Thoracic aorta (tissue), 2 donors: ENCODE data around the gene ARID1B. TPM values are rescaled to one million over a fixed set of nuclear protein-coding genes. Genes with fewer than 3 reads are reported as not detected.

Source experiments
- ATAC-seq: fragments of 150-250 bp; one replicate; pipeline ENCODE4 v1.8.0; 2017; ENCODE audit warnings: low read depth; ENCODE audit not compliant: insufficient number of reproducible peaks, low FRiP score
- DNase-seq: peaks from one replicate; pipeline ENCODE4 v3.0.0-alpha.2; 2020; ENCODE audit warnings: low spot score
- H3K27ac ChIP-seq, 2 donors: fragments of 200-600 bp; sonication (generic); 1 replicate in 1 of 2; 2 replicates in 1 of 2; pipeline ENCODE4 v1.5.1; 2016; ENCODE audit warnings: mild to moderate bottlenecking in 2 of 2, moderate library complexity in 2 of 2
- H3K27me3 ChIP-seq: fragments of 200-600 bp; sonication (generic); replicated peaks from 2 replicates; pipeline ENCODE4 v1.6.0; 2016; ENCODE audit warnings: mild to moderate bottlenecking; ENCODE audit not compliant: insufficient read depth
- H3K36me3 ChIP-seq: fragments of 200-600 bp; sonication (generic); one replicate; pipeline ENCODE4 v1.5.1; 2016
- H3K4me1 ChIP-seq, 2 donors: fragments of 200-600 bp; sonication (generic); 1 replicate in 1 of 2; 2 replicates in 1 of 2; pipeline versions ENCODE4 v1.5.1 to v1.6.0; 2016; ENCODE audit warnings: low read depth in 2 of 2, mild to moderate bottlenecking in 1 of 2; ENCODE audit not compliant: control insufficient read depth in 1 of 2
- H3K4me3 ChIP-seq: fragments of 200-600 bp; sonication (generic); 2 replicates; pipeline ENCODE4 v1.5.1; 2016; ENCODE audit warnings: mild to moderate bottlenecking
- H3K9me3 ChIP-seq: fragments of 200-600 bp; sonication (generic); 2 replicates; pipeline ENCODE4 v1.5.1; 2016
- total RNA-seq, 2 donors: library from RNA; depleted of rRNA; stranded (reverse); fragments of >200 nt; gene quantifications; one replicate each; pipeline versions ENCODE4 v1.1.0 to v1.2.3, GENCODE V29; 2016
- TF ChIP-seq, protein P1 (sequence below): fragments of 200-600 bp; sonication (generic); IDR thresholded peaks from one replicate; pipeline ENCODE4 v1.5.1; 2019; ENCODE audit warnings: antibody characterized with exemption

The ARID1B gene
- total RNA-seq, 2 donors from 2014 or later = 120 to 158 TPM

DNA sequence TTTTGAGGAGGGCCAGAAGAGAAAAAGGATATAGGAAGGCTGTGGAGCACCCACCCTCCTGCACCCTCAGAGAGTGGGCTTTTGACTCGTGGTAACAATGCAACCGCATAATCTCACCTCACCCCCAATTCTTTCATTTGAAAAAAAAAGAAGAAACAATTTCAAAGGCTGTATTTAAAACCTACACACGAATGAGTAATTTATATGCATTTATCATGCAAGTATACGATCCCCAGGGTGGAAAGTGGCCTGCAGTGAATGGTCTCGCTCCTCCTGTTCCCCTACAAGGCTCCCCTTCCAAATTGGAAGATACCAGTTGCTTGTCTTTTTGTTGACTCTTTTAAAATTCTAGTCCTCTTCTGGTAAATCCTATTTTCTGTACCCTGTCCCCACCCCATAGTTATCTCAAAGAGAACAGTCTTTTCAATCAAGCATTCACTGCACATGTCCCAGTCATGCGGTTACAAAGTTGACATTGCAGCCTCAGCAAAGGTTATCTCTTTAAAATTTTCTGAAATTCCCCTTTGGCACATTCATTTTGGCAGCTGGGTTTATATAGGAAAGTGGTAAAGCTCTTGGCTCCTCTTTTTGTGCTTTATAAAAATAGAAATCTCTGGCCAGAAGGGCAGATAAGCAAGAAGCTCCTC lies 110.6 kb downstream of the ARID1B start:
- no peak for ATAC-seq
- H3K36me3 ChIP-seq = no peaks in the 10 kb centered on the region
- no peak for DNase-seq
- TF ChIP-seq, protein P1, sequence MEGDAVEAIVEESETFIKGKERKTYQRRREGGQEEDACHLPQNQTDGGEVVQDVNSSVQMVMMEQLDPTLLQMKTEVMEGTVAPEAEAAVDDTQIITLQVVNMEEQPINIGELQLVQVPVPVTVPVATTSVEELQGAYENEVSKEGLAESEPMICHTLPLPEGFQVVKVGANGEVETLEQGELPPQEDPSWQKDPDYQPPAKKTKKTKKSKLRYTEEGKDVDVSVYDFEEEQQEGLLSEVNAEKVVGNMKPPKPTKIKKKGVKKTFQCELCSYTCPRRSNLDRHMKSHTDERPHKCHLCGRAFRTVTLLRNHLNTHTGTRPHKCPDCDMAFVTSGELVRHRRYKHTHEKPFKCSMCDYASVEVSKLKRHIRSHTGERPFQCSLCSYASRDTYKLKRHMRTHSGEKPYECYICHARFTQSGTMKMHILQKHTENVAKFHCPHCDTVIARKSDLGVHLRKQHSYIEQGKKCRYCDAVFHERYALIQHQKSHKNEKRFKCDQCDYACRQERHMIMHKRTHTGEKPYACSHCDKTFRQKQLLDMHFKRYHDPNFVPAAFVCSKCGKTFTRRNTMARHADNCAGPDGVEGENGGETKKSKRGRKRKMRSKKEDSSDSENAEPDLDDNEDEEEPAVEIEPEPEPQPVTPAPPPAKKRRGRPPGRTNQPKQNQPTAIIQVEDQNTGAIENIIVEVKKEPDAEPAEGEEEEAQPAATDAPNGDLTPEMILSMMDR = no peak
- no peak overlapping the region for H3K27ac ChIP-seq
- peaks cover 30 to 44% of the 10 kb centered on the region in 2 donors for H3K4me1 ChIP-seq
- no peak overlapping the region for H3K4me3 ChIP-seq
- H3K27me3 ChIP-seq = no peaks in the 10 kb centered on the region
- no peaks in the 10 kb centered on the region for H3K9me3 ChIP-seq

DNA sequence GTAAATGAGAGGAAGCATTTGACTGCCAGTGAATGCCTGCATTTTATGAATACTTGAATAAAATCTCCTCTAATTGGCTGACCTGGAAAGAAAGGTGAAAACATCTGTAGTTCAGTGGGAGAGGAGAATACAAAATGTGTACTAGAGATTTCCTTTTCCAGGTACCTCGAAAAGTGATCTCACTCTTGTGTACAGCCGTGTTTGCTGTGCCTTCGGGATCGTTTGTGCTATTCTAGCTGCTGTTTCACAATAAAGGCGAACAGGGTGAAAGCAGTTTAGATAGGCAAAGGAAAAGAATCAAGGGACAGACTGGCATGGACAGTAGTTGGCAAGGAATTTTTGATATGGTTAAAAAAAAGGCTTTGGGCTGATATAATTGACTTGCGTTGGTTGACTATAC lies 112.3 kb downstream of the ARID1B start:
- no peak for DNase-seq

DNA sequence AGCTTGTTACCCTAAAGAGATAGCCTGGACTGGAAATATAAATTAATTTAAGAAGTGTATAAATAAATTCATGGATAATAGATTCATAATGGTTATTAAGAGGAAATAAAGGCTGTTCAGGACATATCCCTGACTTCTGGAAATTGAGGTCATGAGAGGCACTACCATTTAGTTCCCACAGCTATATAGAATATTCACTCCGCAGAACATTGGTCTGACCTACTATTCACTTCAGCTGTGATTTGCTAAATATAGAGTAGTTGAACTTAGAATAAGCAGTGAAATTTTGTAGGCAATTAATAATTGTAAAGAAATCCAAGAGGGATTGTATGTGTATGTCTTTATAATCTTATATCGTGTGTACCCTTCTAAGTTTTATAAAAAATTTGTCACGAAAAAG lies 112.8 kb downstream of the ARID1B start:
- TF ChIP-seq, protein P1 = no peak

More for the DNA sequence above, 112.3 kb downstream of the ARID1B start:
- peaks cover 26 to 30% of the 10 kb centered on the region in 2 donors for H3K4me1 ChIP-seq
- no peaks in the 10 kb centered on the region for H3K36me3 ChIP-seq
- no peak overlapping the region for H3K27ac ChIP-seq
- H3K27me3 ChIP-seq = no peaks in the 10 kb centered on the region
- TF ChIP-seq, protein P1 = no peak
- H3K4me3 ChIP-seq = no peak overlapping the region
- no peaks in the 10 kb centered on the region for H3K9me3 ChIP-seq
- no peak for ATAC-seq

DNA sequence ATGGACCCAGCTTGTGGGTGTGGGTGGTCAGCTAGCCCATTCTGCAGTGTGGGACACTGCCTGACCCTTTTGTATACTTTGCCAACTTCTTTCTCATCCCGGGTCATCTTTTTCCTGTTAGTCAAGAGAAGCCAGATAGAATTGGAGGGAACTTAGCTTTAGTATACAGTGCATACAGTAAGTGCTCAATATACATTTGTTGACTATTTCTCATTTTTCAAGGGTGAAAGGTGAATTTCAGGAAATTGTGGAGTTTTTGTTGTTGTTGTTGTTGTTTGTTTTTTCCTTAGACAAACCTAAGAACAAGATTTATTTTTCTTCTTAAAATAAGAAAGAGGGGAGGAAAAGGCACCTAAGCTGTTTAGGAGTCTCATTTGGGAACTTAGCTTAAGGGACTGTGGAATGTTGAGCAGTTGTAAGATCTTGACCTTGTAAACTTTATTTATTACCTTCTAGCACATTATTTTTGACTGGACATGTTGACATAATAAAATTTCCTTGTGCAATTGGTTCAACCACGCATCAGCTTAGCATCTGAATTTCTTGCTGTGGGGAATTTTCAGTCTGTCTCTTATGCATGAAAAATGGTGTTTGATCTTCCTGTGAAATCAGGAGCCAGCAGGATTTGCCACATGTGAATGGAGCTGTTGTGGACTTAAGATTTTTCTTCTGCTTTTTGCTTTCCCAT lies 113.6 kb downstream of the ARID1B start:
- H3K4me1 ChIP-seq = peaks cover 25 to 30% of the 10 kb centered on the region in 2 donors
- H3K9me3 ChIP-seq = no peaks in the 10 kb centered on the region
- DNase-seq (no peak), ATAC-seq (no peak)
- H3K27me3 ChIP-seq = no peaks in the 10 kb centered on the region
- no peaks in the 10 kb centered on the region for H3K36me3 ChIP-seq
- TF ChIP-seq, protein P1 = no peak
- H3K4me3 ChIP-seq = no peak overlapping the region
- no peak overlapping the region for H3K27ac ChIP-seq

More for the DNA sequence above, 112.8 kb downstream of the ARID1B start:
- Histone ChIP-seq H3K4me1 (peaks cover 25 to 30% of the 10 kb centered on the region in 2 donors), H3K27me3 (no peaks in the 10 kb centered on the region), H3K9me3 (no peaks in the 10 kb centered on the region), H3K36me3 (no peaks in the 10 kb centered on the region), H3K27ac (no peak overlapping the region), H3K4me3 (no peak overlapping the region)
- ATAC-seq (no peak), DNase-seq (no peak)

DNA sequence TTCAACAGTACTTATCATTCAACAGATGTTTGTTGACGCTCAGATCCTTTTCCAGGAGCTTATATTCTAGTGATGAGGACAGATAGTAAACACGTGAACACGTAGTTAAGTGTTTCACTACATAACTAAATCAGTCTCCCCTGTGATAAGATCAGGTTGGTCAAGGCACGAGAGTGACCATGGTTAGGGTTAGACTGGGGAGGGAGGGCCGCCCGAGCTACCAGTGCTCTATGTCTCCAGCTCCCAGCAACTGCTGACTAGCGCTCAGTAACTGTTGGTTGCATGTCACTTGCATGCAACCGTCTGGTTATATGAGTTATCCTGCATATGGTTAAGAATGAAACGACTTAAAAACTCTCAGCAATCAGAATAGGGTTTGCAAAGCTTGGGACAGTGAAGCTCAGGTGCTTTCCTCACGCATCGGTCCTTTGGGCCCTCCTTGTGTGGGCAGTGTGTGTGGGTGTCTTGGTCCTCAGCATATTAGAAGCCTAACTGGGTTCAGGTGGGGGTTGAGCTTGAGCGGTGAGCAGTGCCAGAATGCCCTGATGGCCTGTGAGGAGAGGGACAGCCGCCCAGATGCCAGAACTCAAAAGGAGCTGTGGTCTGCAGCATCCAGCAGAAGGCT lies 120.8 kb downstream of the ARID1B start:
- H3K4me1 ChIP-seq = peaks cover 2 to 15% of the 10 kb centered on the region in 2 donors
- H3K36me3 ChIP-seq = no peaks in the 10 kb centered on the region
- H3K4me3 ChIP-seq = no peak overlapping the region
- TF ChIP-seq, protein P1 = no peak
- ATAC-seq (no peak), DNase-seq (no peak)
- no peaks in the 10 kb centered on the region for H3K27me3 ChIP-seq
- H3K27ac ChIP-seq = no peak overlapping the region
- H3K9me3 ChIP-seq = no peaks in the 10 kb centered on the region
